Type B pancreatic cell (in vitro differentiated cells): ENCODE data around the gene THAP3. TPM values are rescaled to one million over a fixed set of nuclear protein-coding genes. Genes with fewer than 3 reads are reported as not detected.
"Not testable (repeated sequence)": the region's sequence is repeated elsewhere in the genome, so short reads cannot be mapped to it uniquely, and the experiment has no call there.

Source experiments
- DNase-seq: peaks from one replicate; pipeline ENCODE4 v3.0.0; 2021; ENCODE audit warnings: mixed read lengths; ENCODE audit not compliant: unreplicated experiment; ENCODE audit errors: extremely low spot score
- H3K27ac Mint-ChIP-seq: 2 replicates; pipeline ENCODE4 v1.8.0; 2021; ENCODE audit warnings: mild to moderate bottlenecking, mixed read lengths
- H3K27me3 Mint-ChIP-seq: 2 replicates; pipeline ENCODE4 v1.8.0; 2021; ENCODE audit warnings: mixed read lengths
- H3K36me3 Mint-ChIP-seq: 2 replicates; pipeline ENCODE4 v1.8.0; 2021; ENCODE audit warnings: mixed read lengths
- H3K4me1 Mint-ChIP-seq: one replicate; pipeline ENCODE4 v1.8.0; 2021; ENCODE audit warnings: mixed read lengths; ENCODE audit not compliant: unreplicated experiment
- H3K4me3 Mint-ChIP-seq: 2 replicates; pipeline ENCODE4 v1.8.0; 2021; ENCODE audit warnings: mild to moderate bottlenecking, mixed read lengths
- H3K9me3 Mint-ChIP-seq: 2 replicates; pipeline ENCODE4 v1.8.0; 2021; ENCODE audit warnings: mixed read lengths
- CTCF ChIP-seq: fragments of 200-600 bp; sonication (generic); conservative IDR thresholded peaks from 2 replicates; pipeline ENCODE4 v1.5.0; 2021; ENCODE audit warnings: antibody characterized with exemption, mild to moderate bottlenecking
- total RNA-seq: library from RNA; stranded (reverse); gene quantifications from 2 replicates; pipeline ENCODE4 v1.2.1, GENCODE V29; 2021; ENCODE audit warnings: low replicate concordance

THAP3 gene
- total RNA-seq, 1 donor from 2014 or later: 21.6 TPM

- Mint-ChIP-seq H3K36me3 (peaks cover 16% of the 10 kb centered on the region), H3K4me1 (no peaks in the 10 kb centered on the region), H3K9me3 (no peaks in the 10 kb centered on the region), H3K27me3 (no peaks in the 10 kb centered on the region), H3K4me3 (no peak overlapping the region), H3K27ac (no peak overlapping the region)
- DNase-seq: no peak
- TF ChIP-seq CTCF: no peak
Measured at GRCh38 chr1:6660415-6661049, 35.9 kb downstream of the THAP3 start.

DNA sequence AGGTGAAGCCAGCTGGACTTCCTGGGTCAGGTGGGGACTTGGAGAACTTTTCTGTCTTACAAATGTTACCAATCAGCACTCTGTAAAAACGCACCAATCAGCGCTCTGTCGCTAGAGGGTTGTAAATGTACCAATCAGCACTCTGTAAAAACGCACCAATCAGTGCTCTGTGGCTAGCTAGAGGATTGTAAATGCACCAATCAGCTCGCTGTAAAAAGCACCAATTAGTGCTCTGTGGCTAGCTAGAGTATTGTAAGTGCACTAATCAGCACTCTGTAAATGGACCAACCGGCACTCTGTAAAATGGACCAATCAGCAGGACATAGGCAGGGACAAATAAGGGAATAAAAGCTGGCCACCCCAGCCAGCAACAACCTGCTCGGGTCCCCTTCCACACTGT is 37.8 kb downstream of the THAP3 start:
- not testable (repeated sequence) for H3K27me3 Mint-ChIP-seq, H3K4me1 Mint-ChIP-seq, H3K4me3 Mint-ChIP-seq, DNase-seq, H3K9me3 Mint-ChIP-seq, H3K27ac Mint-ChIP-seq
- peaks cover 18% of the 10 kb centered on the region for H3K36me3 Mint-ChIP-seq

DNA sequence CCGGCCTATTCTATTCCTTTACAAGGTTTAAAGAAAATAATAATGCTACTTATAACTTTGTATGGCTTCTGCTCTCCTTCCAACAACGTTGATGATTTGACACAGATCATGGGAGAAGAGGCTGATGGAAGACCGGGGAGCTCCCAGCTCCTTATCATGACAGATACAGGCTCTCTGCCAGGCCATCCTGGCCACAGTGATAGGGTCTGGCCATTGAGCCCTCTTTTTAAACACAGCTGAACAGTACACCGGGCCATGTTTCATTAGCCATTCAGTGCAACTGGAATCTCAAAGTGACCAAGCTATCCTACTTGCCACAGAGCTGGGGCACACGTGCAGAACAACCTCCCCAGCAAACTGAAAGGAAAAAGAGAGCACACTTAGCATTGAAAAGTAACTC is 42.0 kb downstream of the THAP3 start:
- Mint-ChIP-seq H3K27ac (no peak overlapping the region), H3K9me3 (no peaks in the 10 kb centered on the region), H3K4me1 (no peaks in the 10 kb centered on the region), H3K36me3 (peaks cover 23% of the 10 kb centered on the region), H3K27me3 (no peaks in the 10 kb centered on the region), H3K4me3 (no peak overlapping the region)
- no peak for TF ChIP-seq CTCF
- no peak for DNase-seq

- peaks cover 23% of the 10 kb centered on the region for H3K36me3 Mint-ChIP-seq
- no peak for DNase-seq
- no peaks in the 10 kb centered on the region for H3K27me3 Mint-ChIP-seq
- TF ChIP-seq CTCF: no peak
- H3K27ac Mint-ChIP-seq: no peak overlapping the region
- H3K9me3 Mint-ChIP-seq: no peaks in the 10 kb centered on the region
- H3K4me3 Mint-ChIP-seq: no peak overlapping the region
- no peaks in the 10 kb centered on the region for H3K4me1 Mint-ChIP-seq
Measured at GRCh38 chr1:6667139-6667538, 42.5 kb downstream of the THAP3 start.

- Mint-ChIP-seq H3K4me1 (no peaks in the 10 kb centered on the region), H3K27ac (no peak overlapping the region), H3K27me3 (no peaks in the 10 kb centered on the region), H3K36me3 (peaks cover 15% of the 10 kb centered on the region), H3K9me3 (no peaks in the 10 kb centered on the region), H3K4me3 (no peak overlapping the region)
- no peak for DNase-seq
- TF ChIP-seq CTCF: no peak
Measured at GRCh38 chr1:6668503-6668902, 43.8 kb downstream of the THAP3 start.

GRCh38 chr1:6672558-6672957 is 47.9 kb downstream of the THAP3 start:
- no peak overlapping the region for H3K4me3 Mint-ChIP-seq
- H3K4me1 Mint-ChIP-seq: no peaks in the 10 kb centered on the region
- H3K27ac Mint-ChIP-seq: no peak overlapping the region
- peaks cover 19% of the 10 kb centered on the region for H3K36me3 Mint-ChIP-seq
- DNase-seq: no peak
- no peaks in the 10 kb centered on the region for H3K9me3 Mint-ChIP-seq
- no peak for TF ChIP-seq CTCF
- H3K27me3 Mint-ChIP-seq: no peaks in the 10 kb centered on the region
